ENCODE measurements around the gene FAM120B. TPM values are rescaled to one million over a fixed set of nuclear protein-coding genes. Genes with fewer than 3 reads are reported as not detected.

Gene FAM120B
- total RNA-seq, 1 experiment from 2014 or later, result 25.2 TPM

GRCh38 chr6:170296423-170296745 lies 10.2 kb upstream of the FAM120B start (continued):
- TF ChIP-seq REST (IDR thresholded peaks at IDR 0.05; ENCODE audit: low read depth) (no peak), CEBPB (IDR thresholded peaks at IDR 0.05; ENCODE audit: low read depth) (no peak), TCF7L2 (IDR thresholded peaks at IDR 0.05; ENCODE audit: borderline replicate concordance, extremely low read depth, insufficient read depth, insufficient read length) (no peak), SIN3A (IDR thresholded peaks at IDR 0.05; ENCODE audit: low read depth) (no peak), EZH2phosphoT487 (IDR thresholded peaks at IDR 0.05; ENCODE audit: borderline replicate concordance) (no peak), CTCF (IDR thresholded peaks at IDR 0.05 in 2 of 3, conservative IDR thresholded peaks at IDR 0.05 in 1 of 3; ENCODE audit: borderline replicate concordance in 1 of 3, insufficient read depth in 1 of 3, low read depth in 2 of 3, low read length in 2 of 3) (no peak)

DNA sequence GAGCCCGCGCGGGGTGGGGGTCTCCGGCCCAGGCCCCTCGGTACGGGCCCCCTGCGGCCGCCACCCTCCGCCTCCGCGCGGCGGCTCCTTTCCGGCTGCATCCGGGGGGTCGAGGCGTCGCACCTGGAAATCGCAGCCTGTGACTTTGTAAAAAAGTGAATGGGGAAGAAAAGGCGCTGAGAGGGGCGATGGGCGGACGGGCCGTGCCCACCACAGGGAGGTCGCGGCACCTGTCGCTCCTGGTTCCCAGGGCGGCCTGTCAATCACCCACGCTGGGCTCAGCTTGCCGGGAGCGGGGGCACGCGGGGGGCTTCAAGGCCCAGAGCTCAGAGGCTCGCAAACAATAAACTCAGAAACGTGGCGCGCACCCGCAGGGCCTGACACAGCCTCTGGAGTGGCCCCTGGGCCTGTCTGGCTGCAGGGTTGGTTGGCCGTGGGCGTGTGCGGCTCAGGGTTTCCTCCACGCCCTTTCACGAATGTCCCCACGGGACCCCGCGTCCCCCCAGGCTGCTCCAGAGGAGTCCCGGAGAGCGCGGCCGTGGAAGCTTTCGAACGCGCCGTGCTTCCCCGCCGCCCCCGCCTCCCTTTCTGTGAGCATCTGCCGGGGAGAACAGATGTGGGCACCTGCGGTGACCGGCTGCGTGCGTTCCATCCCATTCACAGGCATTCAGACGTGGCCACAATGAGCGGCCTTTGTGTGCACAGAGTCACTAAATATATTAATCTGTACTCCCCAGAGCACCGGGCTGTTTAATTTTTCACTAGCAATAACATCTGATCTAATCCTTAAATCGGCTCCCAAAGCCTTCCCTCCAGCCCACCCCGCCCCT lies 9.6 kb upstream of the FAM120B start:
- intact Hi-C loops (cut with micrococcal nuclease), result loop anchor here (10.0 kb wide), 1 partner anchor 228 kb away; no protein-coding TSS in a partner anchor
- H4K20me1 ChIP-seq (ENCODE audit: insufficient read depth), result no peaks in the 10 kb centered on the region
- BruUV-seq (replicated peaks), result no TSS peak
- no peak for TF ChIP-seq POLR2A (IDR thresholded peaks at IDR 0.05; ENCODE audit: borderline replicate concordance, extremely low read depth, insufficient read depth, insufficient read length)
- TF ChIP-seq SP1 (IDR thresholded peaks at IDR 0.05; ENCODE audit: low read depth), result no peak
- TF ChIP-seq, protein P1, sequence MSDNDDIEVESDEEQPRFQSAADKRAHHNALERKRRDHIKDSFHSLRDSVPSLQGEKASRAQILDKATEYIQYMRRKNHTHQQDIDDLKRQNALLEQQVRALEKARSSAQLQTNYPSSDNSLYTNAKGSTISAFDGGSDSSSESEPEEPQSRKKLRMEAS (IDR thresholded peaks at IDR 0.05), result no peak
- TF ChIP-seq RAD21 (IDR thresholded peaks at IDR 0.05; ENCODE audit: low read depth), result no peak
- no peak for TF ChIP-seq CTCF (IDR thresholded peaks at IDR 0.05 in 2 of 3, conservative IDR thresholded peaks at IDR 0.05 in 1 of 3; ENCODE audit: borderline replicate concordance in 1 of 3, insufficient read depth in 1 of 3, low read depth in 2 of 3, low read length in 2 of 3)
- no peak overlapping the region for H3K4me3 ChIP-seq (replicated peaks in 1 of 2; ENCODE audit: low read depth in 1 of 2, low read length in 2 of 2)
- no peak overlapping the region for H3K9ac ChIP-seq (ENCODE audit: low read length)
- no peaks in the 10 kb centered on the region for H3K79me2 ChIP-seq (ENCODE audit: insufficient read depth, low read length)
- H3K27me3 ChIP-seq (ENCODE audit: insufficient read depth, low read length), result peaks cover 4% of the 10 kb centered on the region; the same call in 1 of the 2 replicates
- no peaks in the 10 kb centered on the region for H3K9me2 ChIP-seq (ENCODE audit: insufficient read depth)
- no peak overlapping the region for H2AFZ ChIP-seq (ENCODE audit: low read depth, low read length, poor library complexity, severe bottlenecking)
- POLR2A ChIA-PET, result no interaction called here
- no peak overlapping the region for H3K27ac ChIP-seq (ENCODE audit: low read depth, low read length)
- no peaks in the 10 kb centered on the region for H3K36me3 ChIP-seq (ENCODE audit: control insufficient read depth in 1 of 2, insufficient read depth in 2 of 2, low read length in 2 of 2)
- H3K4me1 ChIP-seq (ENCODE audit: control insufficient read depth in 1 of 2, insufficient read depth in 2 of 2, low read length in 2 of 2), result peaks cover 4 to 14% of the 10 kb centered on the region in 2 experiments; a peak in 2 of 4 replicates
- ATAC-seq (no peak), DNase-seq (ENCODE audit: low read depth, low spot score) (no peak)
- H3K9me3 ChIP-seq (ENCODE audit: control insufficient read depth in 1 of 2, insufficient read depth in 1 of 2, low read depth in 1 of 2, low read length in 2 of 2), result peaks cover 0 to 7% of the 10 kb centered on the region in 2 experiments; a peak in 1 of 4 replicates
- no peak overlapping the region for H3K4me2 ChIP-seq (ENCODE audit: low read length)
- CTCF ChIA-PET, result no interaction called here
- RAD21 ChIA-PET (ENCODE audit: low non-redundant PET in 1 of 2, low total read pairs in 2 of 2, uncharacterized antibody in 2 of 2, unreplicated experiment in 2 of 2), result no interaction called here

Measured in HCT116 (cell line).